ENCODE measurements around the gene IDS.

IDS gene

DNA sequence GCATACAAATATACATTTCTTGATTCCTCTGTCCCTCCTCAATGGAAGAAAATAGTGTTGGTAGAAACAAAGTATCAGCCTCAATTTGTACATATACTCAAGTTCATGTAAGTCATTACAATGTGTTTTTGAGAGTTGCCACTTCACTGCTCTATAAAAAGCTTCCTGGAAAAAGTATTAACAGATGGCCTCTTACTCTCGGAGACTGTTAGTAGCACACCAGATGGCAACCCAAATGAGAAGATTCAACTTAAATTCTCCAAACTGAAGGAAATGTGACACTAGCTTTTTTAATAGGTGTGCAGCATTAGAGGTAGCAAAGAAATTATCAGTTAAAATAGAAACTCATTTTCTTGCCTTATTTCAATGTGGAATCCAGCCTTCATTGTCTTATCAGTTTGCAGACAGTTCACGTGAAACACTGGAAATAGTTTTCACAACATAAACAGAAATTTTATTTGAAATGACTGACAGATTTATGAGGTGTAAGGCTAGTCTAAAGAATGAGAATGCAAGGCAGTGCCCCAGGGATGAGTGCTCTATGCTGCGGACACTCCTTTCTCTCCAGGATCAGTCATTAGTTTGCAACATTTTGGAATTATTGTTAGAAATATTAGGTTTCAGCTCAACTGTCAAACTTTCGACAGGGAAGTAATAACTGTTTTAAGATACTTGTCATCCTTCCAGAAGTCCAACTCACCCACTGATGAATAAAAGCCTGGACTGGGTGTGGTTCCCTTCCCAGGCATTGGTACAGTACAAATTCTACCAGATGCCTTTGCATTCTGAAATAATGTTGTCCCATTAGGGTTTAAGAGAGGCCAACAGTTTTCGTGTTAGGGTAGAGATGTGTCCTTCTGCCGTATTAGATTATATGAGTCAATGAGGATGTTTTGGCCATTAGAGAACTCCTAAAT lies 50.9 kb downstream of the IDS start:
- DNase-seq = no peak

DNA sequence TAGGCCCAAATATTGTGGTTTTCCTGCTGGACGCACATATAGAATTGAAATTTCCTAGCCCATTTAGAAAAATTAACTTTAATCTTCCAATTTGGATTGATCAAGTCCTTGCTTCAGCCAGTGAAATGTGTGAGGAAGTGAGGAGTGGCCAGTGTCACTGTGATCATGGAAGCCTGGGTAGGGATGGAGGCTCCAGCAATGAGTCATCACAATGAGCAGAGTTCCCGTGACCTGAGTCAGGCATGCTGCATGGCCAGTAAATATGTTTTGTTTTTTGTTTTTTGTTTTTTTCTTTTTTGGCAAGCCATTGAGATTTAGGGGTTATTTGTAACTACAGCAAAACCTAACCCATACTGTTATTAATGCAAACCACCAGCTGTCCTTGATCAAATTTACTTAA lies 52.1 kb downstream of the IDS start:
- no peak for DNase-seq

DNA sequence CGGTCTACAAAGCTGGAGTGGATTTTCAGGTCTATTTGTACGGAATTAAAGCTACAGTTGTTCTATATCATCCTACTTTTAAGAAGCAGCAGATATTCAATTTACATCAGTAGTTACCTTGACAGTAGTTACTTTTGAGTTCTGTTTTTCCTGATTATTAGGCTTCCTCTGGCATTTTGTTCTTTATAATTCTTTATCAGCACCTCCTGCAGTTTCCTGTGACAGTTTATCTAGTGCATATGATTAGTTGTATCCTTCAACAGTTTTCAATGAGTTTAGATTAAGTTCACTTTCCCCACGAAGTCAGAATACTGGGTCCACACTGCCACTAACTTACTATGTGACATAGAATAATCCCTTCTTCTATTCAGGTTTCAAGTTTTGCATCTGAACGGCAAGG lies 71.7 kb downstream of the IDS start:
- DNase-seq = no peak

- no peak for DNase-seq
Observed at GRCh38 chrX:149433051-149433450, 72.1 kb downstream of the IDS start.

Measured in SIG-M5 (cell line).